PFSK-1 (cell line): ENCODE measurements around the gene DKK2.

Experiments used
- FOXP2 ChIP-seq: optimal IDR thresholded peaks from 2 replicates; pipeline ENCODE3; 2011; ENCODE audit warnings: borderline replicate concordance, control low read depth, inconsistent platforms; ENCODE audit not compliant: insufficient read depth; ENCODE audit errors: extremely low read length, extremely low read depth
- POLR2AphosphoS5 ChIP-seq: IDR thresholded peaks from 2 replicates; pipeline ENCODE4 v1.6.1; 2012; ENCODE audit warnings: low read depth, mild to moderate bottlenecking, control low read depth, low read length, moderate library complexity
- SIN3A ChIP-seq: IDR thresholded peaks from 2 replicates; pipeline ENCODE4 v1.6.1; 2012; ENCODE audit warnings: mild to moderate bottlenecking, low read length, moderate library complexity, borderline replicate concordance; ENCODE audit not compliant: insufficient read depth
- TAF1 ChIP-seq: IDR thresholded peaks from 2 replicates; pipeline ENCODE4 v1.6.1; 2012; ENCODE audit warnings: low read length, control low read depth, borderline replicate concordance; ENCODE audit not compliant: insufficient read depth
- TF ChIP-seq, protein P1 (sequence below), 2 experiments: IDR thresholded peaks; 2 replicates each; pipeline versions ENCODE4 v1.6.1 to v1.8.0; 2011 to 2012; ENCODE audit warnings: low read depth in 2 of 2, low read length in 2 of 2, control low read depth in 1 of 2, inconsistent platforms in 1 of 2, mild to moderate bottlenecking in 1 of 2, moderate library complexity in 1 of 2; ENCODE audit not compliant: insufficient read depth in 1 of 2

DKK2 gene

DNA sequence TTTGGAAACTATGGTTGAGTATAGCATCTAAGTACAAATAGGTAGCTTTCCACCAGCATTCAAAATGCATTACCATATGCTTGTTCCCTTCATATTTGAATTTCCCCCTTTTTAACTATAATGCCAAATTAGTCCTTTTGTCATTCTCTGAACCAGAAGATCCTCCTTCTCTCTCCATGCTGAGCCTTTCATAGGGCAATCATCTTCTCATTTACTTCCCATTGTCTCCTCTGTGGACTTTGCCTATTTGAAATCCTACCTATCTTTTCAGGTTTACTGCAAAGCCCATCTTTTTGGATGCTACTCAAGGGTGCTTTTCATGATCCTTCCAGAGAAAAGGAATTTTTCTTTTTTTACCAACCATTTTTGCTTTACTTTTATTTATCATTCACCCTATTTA, 54.7 kb downstream of the DKK2 start:
- TF ChIP-seq, protein P1, sequence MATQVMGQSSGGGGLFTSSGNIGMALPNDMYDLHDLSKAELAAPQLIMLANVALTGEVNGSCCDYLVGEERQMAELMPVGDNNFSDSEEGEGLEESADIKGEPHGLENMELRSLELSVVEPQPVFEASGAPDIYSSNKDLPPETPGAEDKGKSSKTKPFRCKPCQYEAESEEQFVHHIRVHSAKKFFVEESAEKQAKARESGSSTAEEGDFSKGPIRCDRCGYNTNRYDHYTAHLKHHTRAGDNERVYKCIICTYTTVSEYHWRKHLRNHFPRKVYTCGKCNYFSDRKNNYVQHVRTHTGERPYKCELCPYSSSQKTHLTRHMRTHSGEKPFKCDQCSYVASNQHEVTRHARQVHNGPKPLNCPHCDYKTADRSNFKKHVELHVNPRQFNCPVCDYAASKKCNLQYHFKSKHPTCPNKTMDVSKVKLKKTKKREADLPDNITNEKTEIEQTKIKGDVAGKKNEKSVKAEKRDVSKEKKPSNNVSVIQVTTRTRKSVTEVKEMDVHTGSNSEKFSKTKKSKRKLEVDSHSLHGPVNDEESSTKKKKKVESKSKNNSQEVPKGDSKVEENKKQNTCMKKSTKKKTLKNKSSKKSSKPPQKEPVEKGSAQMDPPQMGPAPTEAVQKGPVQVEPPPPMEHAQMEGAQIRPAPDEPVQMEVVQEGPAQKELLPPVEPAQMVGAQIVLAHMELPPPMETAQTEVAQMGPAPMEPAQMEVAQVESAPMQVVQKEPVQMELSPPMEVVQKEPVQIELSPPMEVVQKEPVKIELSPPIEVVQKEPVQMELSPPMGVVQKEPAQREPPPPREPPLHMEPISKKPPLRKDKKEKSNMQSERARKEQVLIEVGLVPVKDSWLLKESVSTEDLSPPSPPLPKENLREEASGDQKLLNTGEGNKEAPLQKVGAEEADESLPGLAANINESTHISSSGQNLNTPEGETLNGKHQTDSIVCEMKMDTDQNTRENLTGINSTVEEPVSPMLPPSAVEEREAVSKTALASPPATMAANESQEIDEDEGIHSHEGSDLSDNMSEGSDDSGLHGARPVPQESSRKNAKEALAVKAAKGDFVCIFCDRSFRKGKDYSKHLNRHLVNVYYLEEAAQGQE (IDR thresholded peaks at IDR 0.05; ENCODE audit: insufficient read depth in 1 of 2, low read depth in 2 of 2, low read length in 2 of 2) = no peak
- TF ChIP-seq TAF1 = no peak
- TF ChIP-seq POLR2AphosphoS5 = no peak
- TF ChIP-seq SIN3A = no peak
- TF ChIP-seq FOXP2 = no peak

DNA sequence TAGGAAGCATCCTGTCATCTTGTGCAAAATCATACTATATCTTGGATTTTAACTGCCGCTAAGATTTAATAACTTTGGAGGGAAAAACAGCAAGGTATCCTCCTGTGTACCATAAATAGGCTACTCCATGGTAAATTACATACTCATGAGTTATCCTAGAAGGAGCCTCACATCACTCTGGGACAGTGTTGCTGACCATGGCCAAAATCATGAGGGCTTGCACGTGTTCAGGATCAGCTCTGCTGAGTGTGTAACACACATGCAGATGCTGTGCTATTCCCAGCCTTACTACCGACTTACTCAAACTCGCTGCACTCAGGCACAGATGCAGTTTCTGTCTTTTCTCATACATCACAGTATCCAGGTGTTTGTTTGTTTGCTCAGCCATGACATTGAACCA, 56.6 kb downstream of the DKK2 start:
- TF ChIP-seq POLR2AphosphoS5 (no peak), TAF1 (no peak), FOXP2 (no peak), SIN3A (no peak)
- TF ChIP-seq, protein P1 (IDR thresholded peaks at IDR 0.05; ENCODE audit: insufficient read depth in 1 of 2, low read depth in 2 of 2, low read length in 2 of 2) = no peak

DNA sequence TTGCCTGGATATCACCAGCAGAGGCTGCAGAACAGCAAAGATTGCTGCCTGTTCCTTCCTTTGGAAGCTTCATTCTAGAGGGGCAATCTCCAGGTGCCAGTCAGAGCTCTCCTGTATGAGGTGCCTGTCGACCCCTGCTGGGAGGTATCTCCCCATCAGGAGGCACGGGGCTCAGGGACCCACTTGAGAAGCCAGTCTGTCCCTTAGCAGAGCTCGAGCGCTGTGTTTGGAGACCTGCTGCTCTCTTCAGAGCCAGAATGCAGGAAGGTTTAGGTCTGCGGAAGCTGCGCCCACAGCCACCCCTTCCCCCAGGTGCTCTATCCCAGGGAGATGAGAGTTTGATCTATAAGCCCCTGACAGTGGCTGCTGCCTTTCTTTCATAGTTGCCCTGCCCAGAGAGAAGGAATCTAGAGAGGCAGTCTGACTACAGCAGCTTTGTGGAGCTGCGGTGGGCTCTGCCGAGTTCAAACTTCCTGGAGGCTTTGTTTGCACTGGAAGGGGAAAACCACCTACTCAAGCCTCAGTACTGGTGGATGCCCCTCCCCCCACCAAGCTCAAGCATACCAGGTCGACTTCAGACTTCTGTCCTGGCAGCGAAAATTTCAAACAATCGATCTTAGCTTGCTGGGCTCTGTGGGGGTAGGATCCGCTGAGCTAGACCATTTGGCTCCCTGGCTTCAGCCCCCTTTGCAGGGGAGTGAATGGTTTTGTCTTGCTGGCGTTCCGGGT, 57.9 kb downstream of the DKK2 start:
- TF ChIP-seq POLR2AphosphoS5 (no peak), SIN3A (no peak), TAF1 (no peak), FOXP2 (no peak)
- TF ChIP-seq, protein P1 (IDR thresholded peaks at IDR 0.05; ENCODE audit: insufficient read depth in 1 of 2, low read depth in 2 of 2, low read length in 2 of 2) = no peak

DNA sequence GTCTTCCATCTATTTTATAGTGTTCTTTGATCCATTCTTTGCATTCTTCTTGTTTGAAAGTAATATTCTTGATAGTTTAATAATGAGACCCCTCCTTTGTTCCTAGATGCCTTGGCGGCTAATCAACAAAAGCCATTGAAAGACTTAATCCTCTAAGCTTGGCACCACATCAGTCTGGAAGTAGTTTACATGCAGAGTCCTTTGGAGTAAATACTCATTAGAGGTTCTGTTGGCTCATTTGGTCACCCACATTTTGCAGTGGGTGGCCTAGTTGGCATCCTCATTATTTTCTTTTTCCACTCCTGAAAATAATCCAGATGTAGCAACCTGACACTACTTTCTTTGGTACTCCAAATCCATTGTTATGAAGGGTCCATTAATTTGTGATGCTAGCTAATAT, 64.5 kb downstream of the DKK2 start:
- TF ChIP-seq, protein P1 (IDR thresholded peaks at IDR 0.05; ENCODE audit: insufficient read depth in 1 of 2, low read depth in 2 of 2, low read length in 2 of 2) = no peak
- TF ChIP-seq SIN3A (no peak), TAF1 (no peak), POLR2AphosphoS5 (no peak), FOXP2 (no peak)
